ENCODE data around the gene CNBD2.
"Not testable (repeated sequence)": the region's sequence is repeated elsewhere in the genome, so short reads cannot be mapped to it uniquely, and the experiment has no call there.

CNBD2 gene

DNA sequence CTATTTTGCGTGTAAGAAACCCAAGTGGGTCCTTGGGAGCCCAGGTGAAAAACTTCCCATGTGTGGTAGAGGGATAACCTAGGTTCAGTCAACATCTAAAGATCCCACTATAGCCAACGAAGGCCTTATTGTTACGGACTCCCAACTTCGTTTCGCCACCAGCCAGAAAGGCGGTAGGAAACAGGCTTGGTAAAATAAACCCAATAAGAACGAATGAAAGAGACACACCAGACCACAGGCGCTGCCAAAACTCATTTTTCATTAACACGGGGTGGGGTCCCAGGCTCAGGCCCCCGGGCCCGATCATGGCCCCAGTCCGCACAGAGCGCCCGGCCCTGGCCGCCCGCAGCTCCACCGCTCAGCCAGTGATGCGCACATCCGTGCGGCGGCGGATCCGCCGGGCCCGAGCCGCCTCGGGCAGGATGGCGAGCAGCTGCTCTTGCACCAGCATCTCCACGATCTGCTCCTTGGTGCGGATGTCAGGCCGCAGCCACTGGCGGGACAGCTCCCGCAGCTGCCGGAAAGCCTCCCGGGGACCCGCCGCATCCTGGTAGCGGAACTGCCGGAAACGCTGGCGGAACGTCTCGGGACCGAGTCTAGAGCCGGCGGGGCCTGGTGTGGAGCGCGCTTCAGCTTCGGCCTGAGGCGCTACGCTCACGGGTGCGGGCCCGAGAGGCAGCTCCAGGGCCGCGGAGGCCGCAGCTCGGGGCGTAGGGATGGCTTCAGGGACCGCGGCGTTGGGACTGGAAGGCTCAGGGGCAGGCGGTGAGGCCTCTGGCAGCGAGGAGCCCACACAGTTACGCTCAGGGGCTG, 14.8 kb upstream of the CNBD2 start:
- H3K9ac ChIP-seq (ENCODE audit: low read length), result peak overlapping the region; percentile 94
- H3K4me1 ChIP-seq (ENCODE audit: control insufficient read depth, insufficient read depth, low read length), result peaks cover 15% of the 10 kb centered on the region
- H3K4me3 ChIP-seq (ENCODE audit: low read length), result peak overlapping the region; percentile 52
- H3K9me3 ChIP-seq (ENCODE audit: control insufficient read depth, low read length), result no peaks in the 10 kb centered on the region
- no peaks in the 10 kb centered on the region for H3K36me3 ChIP-seq (ENCODE audit: control insufficient read depth, insufficient read depth, low read length)
- no peaks in the 10 kb centered on the region for H3K27me3 ChIP-seq (ENCODE audit: control insufficient read depth, insufficient read depth, low read length)

DNA sequence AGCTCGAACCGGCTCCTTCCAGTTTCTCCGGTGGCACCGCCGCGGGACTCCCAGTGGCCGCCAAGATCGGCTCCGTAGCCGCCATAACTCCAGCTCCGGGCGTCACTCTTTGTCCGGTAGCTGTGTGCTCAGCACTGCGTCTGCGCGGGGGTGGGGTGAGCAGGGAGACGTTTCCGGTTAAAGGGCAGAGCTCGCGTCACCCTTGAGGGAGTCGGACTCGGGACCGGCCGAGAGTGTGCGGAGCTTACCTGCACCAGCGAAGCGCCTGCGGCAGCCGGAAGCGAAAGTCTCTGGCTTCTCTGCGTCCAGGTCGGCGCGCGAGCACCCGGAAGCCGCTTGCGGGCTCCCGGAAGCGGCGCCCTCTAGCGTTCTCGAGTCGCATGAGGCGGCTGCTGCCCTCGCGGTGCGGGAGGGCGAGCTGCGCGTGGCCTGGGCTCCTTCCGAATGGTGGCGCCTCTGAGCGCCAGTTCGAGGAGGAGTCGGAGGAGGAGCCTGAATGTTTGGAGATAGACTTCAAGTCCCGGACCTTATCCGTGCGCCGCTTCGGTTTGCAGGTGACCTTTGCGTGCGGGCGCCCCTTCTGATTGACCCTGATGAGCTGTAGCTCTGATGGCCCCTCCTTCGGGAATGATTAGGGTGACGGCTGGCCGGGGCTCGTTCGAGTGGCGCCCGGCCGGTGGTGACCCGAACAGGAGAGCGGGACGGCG, 14.0 kb upstream of the CNBD2 start, which contains the start of gene SCAND1:
SCAND1 (minus strand) TSS at position 303 of the 707 bp plus-strand sequence; CDS start at position 85, 218 bp downstream.
- Histone ChIP-seq H3K4me1 (ENCODE audit: control insufficient read depth, insufficient read depth, low read length) (peaks cover 15% of the 10 kb centered on the region), H3K36me3 (ENCODE audit: control insufficient read depth, insufficient read depth, low read length) (no peaks in the 10 kb centered on the region), H3K9me3 (ENCODE audit: control insufficient read depth, low read length) (no peaks in the 10 kb centered on the region), H3K4me3 (ENCODE audit: low read length) (peak within 1 kb of the TSS; percentile 52), H3K9ac (ENCODE audit: low read length) (peak within 1 kb of the TSS; percentile 94), H3K27me3 (ENCODE audit: control insufficient read depth, insufficient read depth, low read length) (no peaks in the 10 kb centered on the region)

GRCh38 chr20:35954907-35955251, 13.5 kb upstream of the CNBD2 start:
- peak overlapping the region; percentile 94 for H3K9ac ChIP-seq (ENCODE audit: low read length)
- H3K4me3 ChIP-seq (ENCODE audit: low read length), result peak overlapping the region; percentile 48
- H3K36me3 ChIP-seq (ENCODE audit: control insufficient read depth, insufficient read depth, low read length), result no peaks in the 10 kb centered on the region
- no peaks in the 10 kb centered on the region for H3K27me3 ChIP-seq (ENCODE audit: control insufficient read depth, insufficient read depth, low read length)
- H3K9me3 ChIP-seq (ENCODE audit: control insufficient read depth, low read length), result no peaks in the 10 kb centered on the region
- H3K4me1 ChIP-seq (ENCODE audit: control insufficient read depth, insufficient read depth, low read length), result peaks cover 15% of the 10 kb centered on the region

GRCh38 chr20:35956616-35957015, 11.8 kb upstream of the CNBD2 start:
- no peaks in the 10 kb centered on the region for H3K9me3 ChIP-seq (ENCODE audit: control insufficient read depth, low read length)
- no peaks in the 10 kb centered on the region for H3K36me3 ChIP-seq (ENCODE audit: control insufficient read depth, insufficient read depth, low read length)
- H3K4me1 ChIP-seq (ENCODE audit: control insufficient read depth, insufficient read depth, low read length), result peaks cover 15% of the 10 kb centered on the region
- H3K4me3 ChIP-seq (ENCODE audit: low read length), result no peak overlapping the region
- H3K27me3 ChIP-seq (ENCODE audit: control insufficient read depth, insufficient read depth, low read length), result no peaks in the 10 kb centered on the region
- H3K9ac ChIP-seq (ENCODE audit: low read length), result no peak overlapping the region

GRCh38 chr20:35959291-35959690, 9.1 kb upstream of the CNBD2 start:
- H3K9ac ChIP-seq (ENCODE audit: low read length); H3K4me3 ChIP-seq (ENCODE audit: low read length); H3K4me1 ChIP-seq (ENCODE audit: control insufficient read depth, insufficient read depth, low read length); H3K27me3 ChIP-seq (ENCODE audit: control insufficient read depth, insufficient read depth, low read length); H3K9me3 ChIP-seq (ENCODE audit: control insufficient read depth, low read length); H3K36me3 ChIP-seq (ENCODE audit: control insufficient read depth, insufficient read depth, low read length): not testable (repeated sequence)

DNA sequence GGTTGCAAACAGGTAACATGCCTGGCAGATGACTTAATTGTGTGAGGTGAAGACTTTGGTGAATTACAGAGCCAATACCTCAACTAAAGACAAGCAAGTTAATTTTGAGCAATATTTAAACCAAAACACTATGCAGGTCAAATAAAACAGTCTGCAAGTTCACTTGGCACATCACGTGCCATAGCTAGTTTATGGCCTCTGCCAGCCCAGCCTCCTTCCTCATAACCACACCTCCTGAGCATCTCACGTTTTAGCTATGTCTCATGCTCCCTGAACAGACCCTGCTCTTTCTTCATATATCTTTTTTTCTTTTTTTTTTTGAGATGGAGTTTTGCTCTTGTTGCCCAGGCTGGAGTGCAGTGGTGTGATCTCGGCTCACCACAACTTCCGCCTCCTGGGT, 4.5 kb upstream of the CNBD2 start:
- no peaks in the 10 kb centered on the region for H3K27me3 ChIP-seq (ENCODE audit: control insufficient read depth, insufficient read depth, low read length)
- no peaks in the 10 kb centered on the region for H3K9me3 ChIP-seq (ENCODE audit: control insufficient read depth, low read length)
- H3K36me3 ChIP-seq (ENCODE audit: control insufficient read depth, insufficient read depth, low read length), result no peaks in the 10 kb centered on the region
- no peak overlapping the region for H3K4me3 ChIP-seq (ENCODE audit: low read length)
- no peaks in the 10 kb centered on the region for H3K4me1 ChIP-seq (ENCODE audit: control insufficient read depth, insufficient read depth, low read length)
- no peak overlapping the region for H3K9ac ChIP-seq (ENCODE audit: low read length)

DNA sequence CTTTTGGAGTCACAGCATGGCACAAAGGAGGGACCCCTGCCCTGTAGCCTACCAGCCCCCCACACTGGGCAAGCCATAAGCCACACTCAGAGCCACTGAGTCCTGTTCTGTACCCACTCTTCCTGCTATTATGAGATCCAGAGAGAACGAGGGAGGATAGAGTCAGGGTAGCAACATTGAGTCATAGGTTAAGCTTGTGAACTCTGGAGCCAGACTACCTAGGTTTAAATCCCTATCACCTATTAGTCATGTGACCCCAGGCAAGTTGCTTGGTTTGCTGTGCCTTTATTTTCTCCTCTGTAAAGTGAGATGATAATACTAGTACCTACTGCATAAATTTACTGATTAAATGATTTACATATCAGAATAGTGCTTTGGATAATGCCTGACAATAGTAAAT, 540 bp downstream of the CNBD2 start:
- no peaks in the 10 kb centered on the region for H3K36me3 ChIP-seq (ENCODE audit: control insufficient read depth, insufficient read depth, low read length)
- no peaks in the 10 kb centered on the region for H3K4me1 ChIP-seq (ENCODE audit: control insufficient read depth, insufficient read depth, low read length)
- no peak overlapping the region for H3K9ac ChIP-seq (ENCODE audit: low read length)
- H3K4me3 ChIP-seq (ENCODE audit: low read length), result no peak overlapping the region
- no peaks in the 10 kb centered on the region for H3K9me3 ChIP-seq (ENCODE audit: control insufficient read depth, low read length)
- no peaks in the 10 kb centered on the region for H3K27me3 ChIP-seq (ENCODE audit: control insufficient read depth, insufficient read depth, low read length)

GRCh38 chr20:35971981-35972380, 3.6 kb downstream of the CNBD2 start:
- Histone ChIP-seq H3K36me3 (ENCODE audit: control insufficient read depth, insufficient read depth, low read length) (no peaks in the 10 kb centered on the region), H3K4me1 (ENCODE audit: control insufficient read depth, insufficient read depth, low read length) (no peaks in the 10 kb centered on the region), H3K9ac (ENCODE audit: low read length) (no peak overlapping the region), H3K27me3 (ENCODE audit: control insufficient read depth, insufficient read depth, low read length) (no peaks in the 10 kb centered on the region), H3K4me3 (ENCODE audit: low read length) (no peak overlapping the region), H3K9me3 (ENCODE audit: control insufficient read depth, low read length) (no peaks in the 10 kb centered on the region)

GRCh38 chr20:35972462-35972861, 4.1 kb downstream of the CNBD2 start:
- Histone ChIP-seq H3K4me1 (ENCODE audit: control insufficient read depth, insufficient read depth, low read length) (no peaks in the 10 kb centered on the region), H3K4me3 (ENCODE audit: low read length) (no peak overlapping the region), H3K9ac (ENCODE audit: low read length) (no peak overlapping the region), H3K36me3 (ENCODE audit: control insufficient read depth, insufficient read depth, low read length) (no peaks in the 10 kb centered on the region), H3K9me3 (ENCODE audit: control insufficient read depth, low read length) (no peaks in the 10 kb centered on the region), H3K27me3 (ENCODE audit: control insufficient read depth, insufficient read depth, low read length) (no peaks in the 10 kb centered on the region)

- H3K27me3 ChIP-seq (ENCODE audit: control insufficient read depth, insufficient read depth, low read length), result no peaks in the 10 kb centered on the region
- H3K9ac ChIP-seq (ENCODE audit: low read length), result no peak overlapping the region
- no peak overlapping the region for H3K4me3 ChIP-seq (ENCODE audit: low read length)
- H3K9me3 ChIP-seq (ENCODE audit: control insufficient read depth, low read length), result no peaks in the 10 kb centered on the region
- no peaks in the 10 kb centered on the region for H3K4me1 ChIP-seq (ENCODE audit: control insufficient read depth, insufficient read depth, low read length)
- H3K36me3 ChIP-seq (ENCODE audit: control insufficient read depth, insufficient read depth, low read length), result no peaks in the 10 kb centered on the region
Measured at GRCh38 chr20:35974256-35974655, 5.9 kb downstream of the CNBD2 start.

DNA sequence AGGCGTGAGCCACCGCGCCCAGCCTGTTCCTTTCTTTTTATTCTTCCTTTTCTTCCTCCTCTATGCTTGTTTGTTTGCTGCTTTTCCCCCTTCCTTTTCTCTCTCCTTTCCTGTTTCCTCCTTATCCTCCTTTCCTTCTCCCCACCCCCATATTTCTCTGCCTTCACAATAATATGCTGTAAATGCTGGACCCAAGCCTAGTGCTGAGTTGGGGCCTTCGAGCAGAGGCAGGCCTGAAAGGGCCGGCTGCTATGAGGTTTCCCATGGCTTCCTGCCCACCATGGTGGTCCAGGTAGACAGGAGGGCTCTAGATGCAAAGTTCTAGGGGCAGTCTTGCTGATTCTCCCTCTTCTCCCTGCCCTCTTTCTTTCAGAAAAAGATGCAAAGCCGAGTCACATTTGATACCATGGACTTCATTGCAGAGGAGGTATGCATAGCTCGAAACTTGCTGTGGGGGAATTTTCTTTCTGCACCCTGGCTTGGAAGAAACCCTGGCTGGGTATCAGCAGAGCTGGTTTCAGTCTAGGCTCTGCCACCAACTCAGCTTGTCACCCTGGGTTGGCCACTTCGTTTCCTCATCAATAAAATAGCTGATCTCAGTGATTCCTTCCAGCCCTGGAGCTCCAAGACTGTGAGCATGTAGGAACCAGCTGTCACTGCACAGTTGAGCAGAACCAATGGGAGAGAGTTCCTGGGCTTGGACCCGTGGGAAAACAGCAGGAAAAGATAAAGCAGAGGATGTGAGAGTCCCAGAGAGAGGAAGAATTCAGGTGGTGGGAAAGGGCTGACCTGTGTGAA, 7.4 kb downstream of the CNBD2 start:
- Histone ChIP-seq H3K4me3 (ENCODE audit: low read length) (no peak overlapping the region), H3K4me1 (ENCODE audit: control insufficient read depth, insufficient read depth, low read length) (no peaks in the 10 kb centered on the region), H3K36me3 (ENCODE audit: control insufficient read depth, insufficient read depth, low read length) (no peaks in the 10 kb centered on the region), H3K9ac (ENCODE audit: low read length) (no peak overlapping the region), H3K9me3 (ENCODE audit: control insufficient read depth, low read length) (no peaks in the 10 kb centered on the region), H3K27me3 (ENCODE audit: control insufficient read depth, insufficient read depth, low read length) (no peaks in the 10 kb centered on the region)

DNA sequence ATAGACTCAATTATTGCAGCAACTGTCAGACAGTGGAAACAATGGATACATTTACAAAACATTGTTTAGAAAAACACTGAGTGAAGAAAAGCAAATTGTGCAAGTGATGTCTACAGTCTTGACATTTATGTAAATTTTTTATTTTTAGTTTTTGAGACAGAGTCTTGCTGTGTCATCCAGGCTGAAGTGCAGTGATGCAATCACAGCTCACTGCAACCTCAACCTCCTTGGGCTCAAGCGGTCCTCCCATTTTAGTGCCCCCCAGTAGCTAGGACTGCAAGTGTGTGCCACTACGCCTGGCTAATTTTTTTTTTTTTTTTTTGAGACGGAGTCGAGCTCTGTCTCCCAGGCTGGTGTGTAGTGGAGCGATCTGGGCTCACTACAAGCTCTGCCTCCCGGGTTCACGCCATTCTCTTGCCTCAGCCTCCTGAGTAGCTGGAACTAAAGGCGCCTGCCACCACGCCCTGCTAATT, 9.7 kb downstream of the CNBD2 start:
- no peaks in the 10 kb centered on the region for H3K4me1 ChIP-seq (ENCODE audit: control insufficient read depth, insufficient read depth, low read length)
- no peaks in the 10 kb centered on the region for H3K9me3 ChIP-seq (ENCODE audit: control insufficient read depth, low read length)
- no peak overlapping the region for H3K4me3 ChIP-seq (ENCODE audit: low read length)
- H3K36me3 ChIP-seq (ENCODE audit: control insufficient read depth, insufficient read depth, low read length), result no peaks in the 10 kb centered on the region
- H3K27me3 ChIP-seq (ENCODE audit: control insufficient read depth, insufficient read depth, low read length), result no peaks in the 10 kb centered on the region
- no peak overlapping the region for H3K9ac ChIP-seq (ENCODE audit: low read length)

All from mucosa of stomach (tissue), 1 donor.